ENCODE results near the gene APOBEC2.

Gene APOBEC2

GRCh38 chr6:41098366-41098765, 45.4 kb downstream of the APOBEC2 start:
- Histone ChIP-seq H3K4me3 (IDR thresholded peaks at IDR 0.05; ENCODE audit: insufficient read depth, low read depth, low read length) (no peak overlapping the region), H3K27ac (no peak overlapping the region), H3K9ac (no peak overlapping the region), H3K4me2 (no peak overlapping the region), H2AFZ (ENCODE audit: low read depth) (no peak overlapping the region), H3K4me1 (ENCODE audit: low read depth, poor library complexity, severe bottlenecking) (no peaks in the 10 kb centered on the region), H3K36me3 (ENCODE audit: insufficient read depth) (peaks cover 10% of the 10 kb centered on the region), H3K79me2 (ENCODE audit: insufficient read depth, low read depth) (no peaks in the 10 kb centered on the region), H3K27me3 (ENCODE audit: insufficient read depth, low read depth) (no peaks in the 10 kb centered on the region), H4K20me1 (ENCODE audit: insufficient read depth) (no peaks in the 10 kb centered on the region)
- no peak for TF ChIP-seq CTCF (conservative IDR thresholded peaks at IDR 0.05; ENCODE audit: low read depth, low read length)

DNA sequence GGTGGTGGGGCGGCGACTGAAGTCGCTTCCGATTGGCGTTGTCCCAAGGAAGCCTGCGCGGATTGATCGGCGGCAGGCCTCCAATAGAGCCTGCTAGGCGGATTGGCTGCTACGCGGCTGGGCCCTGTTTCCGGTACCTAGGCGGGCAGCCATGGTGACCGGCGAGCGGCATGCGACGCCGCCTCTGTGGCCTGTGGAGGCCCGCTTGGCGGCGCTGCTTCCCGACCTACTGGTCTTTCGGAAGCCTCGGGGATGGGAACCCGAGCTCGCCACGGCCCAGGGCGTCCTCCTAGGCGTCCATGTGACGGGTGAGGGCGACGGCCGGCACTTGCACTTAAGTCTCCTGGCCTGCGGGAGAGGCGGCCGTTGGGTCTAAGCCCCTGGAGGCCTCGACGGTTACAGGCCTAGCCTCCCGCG, 47.9 kb downstream of the APOBEC2 start:
- H3K27me3 ChIP-seq (ENCODE audit: insufficient read depth, low read depth), result no peaks in the 10 kb centered on the region
- no peak overlapping the region for H3K27ac ChIP-seq
- no peak overlapping the region for H3K9ac ChIP-seq
- H3K4me1 ChIP-seq (ENCODE audit: low read depth, poor library complexity, severe bottlenecking), result no peaks in the 10 kb centered on the region
- no peaks in the 10 kb centered on the region for H4K20me1 ChIP-seq (ENCODE audit: insufficient read depth)
- H3K36me3 ChIP-seq (ENCODE audit: insufficient read depth), result peaks cover 5% of the 10 kb centered on the region; the same call in 1 of the 2 replicates
- no peak overlapping the region for H3K4me2 ChIP-seq
- no peak for TF ChIP-seq CTCF (conservative IDR thresholded peaks at IDR 0.05; ENCODE audit: low read depth, low read length)
- no peak overlapping the region for H2AFZ ChIP-seq (ENCODE audit: low read depth)
- H3K79me2 ChIP-seq (ENCODE audit: insufficient read depth, low read depth), result no peaks in the 10 kb centered on the region
- no peak overlapping the region for H3K4me3 ChIP-seq (IDR thresholded peaks at IDR 0.05; ENCODE audit: insufficient read depth, low read depth, low read length)

GRCh38 chr6:41103847-41104246, 50.8 kb downstream of the APOBEC2 start:
- H3K4me3 ChIP-seq (IDR thresholded peaks at IDR 0.05; ENCODE audit: insufficient read depth, low read depth, low read length), result no peak overlapping the region
- H3K79me2 ChIP-seq (ENCODE audit: insufficient read depth, low read depth), result no peaks in the 10 kb centered on the region

GRCh38 chr6:41111017-41111416, 58.0 kb downstream of the APOBEC2 start:
- Histone ChIP-seq H3K36me3 (ENCODE audit: insufficient read depth) (no peaks in the 10 kb centered on the region), H3K4me2 (no peak overlapping the region), H2AFZ (ENCODE audit: low read depth) (no peak overlapping the region), H3K27ac (no peak overlapping the region), H3K4me3 (IDR thresholded peaks at IDR 0.05; ENCODE audit: insufficient read depth, low read depth, low read length) (no peak overlapping the region), H3K4me1 (ENCODE audit: low read depth, poor library complexity, severe bottlenecking) (no peaks in the 10 kb centered on the region), H3K79me2 (ENCODE audit: insufficient read depth, low read depth) (no peaks in the 10 kb centered on the region), H4K20me1 (ENCODE audit: insufficient read depth) (no peaks in the 10 kb centered on the region), H3K27me3 (ENCODE audit: insufficient read depth, low read depth) (no peaks in the 10 kb centered on the region), H3K9ac (no peak overlapping the region)
- TF ChIP-seq CTCF (conservative IDR thresholded peaks at IDR 0.05; ENCODE audit: low read depth, low read length), result no peak

More at GRCh38 chr6:41103847-41104246, 50.8 kb downstream of the APOBEC2 start:
- no peak overlapping the region for H2AFZ ChIP-seq (ENCODE audit: low read depth)
- H3K27ac ChIP-seq, result no peak overlapping the region
- no peak overlapping the region for H3K4me2 ChIP-seq
- H3K9ac ChIP-seq, result no peak overlapping the region
- TF ChIP-seq CTCF (conservative IDR thresholded peaks at IDR 0.05; ENCODE audit: low read depth, low read length), result no peak
- no peaks in the 10 kb centered on the region for H3K36me3 ChIP-seq (ENCODE audit: insufficient read depth)
- H3K27me3 ChIP-seq (ENCODE audit: insufficient read depth, low read depth), result no peaks in the 10 kb centered on the region
- no peaks in the 10 kb centered on the region for H3K4me1 ChIP-seq (ENCODE audit: low read depth, poor library complexity, severe bottlenecking)
- no peaks in the 10 kb centered on the region for H4K20me1 ChIP-seq (ENCODE audit: insufficient read depth)
